ENCODE data around the gene RTN4IP1. TPM values are rescaled to one million over a fixed set of nuclear protein-coding genes. Genes with fewer than 3 reads are reported as not detected.

RTN4IP1 gene
- total and polyA plus RNA-seq, 2 of the 13 experiments (the other 11 are each of a cell fraction or from before 2014, with no cell fraction given): 5.5 to 17.2 TPM

DNA sequence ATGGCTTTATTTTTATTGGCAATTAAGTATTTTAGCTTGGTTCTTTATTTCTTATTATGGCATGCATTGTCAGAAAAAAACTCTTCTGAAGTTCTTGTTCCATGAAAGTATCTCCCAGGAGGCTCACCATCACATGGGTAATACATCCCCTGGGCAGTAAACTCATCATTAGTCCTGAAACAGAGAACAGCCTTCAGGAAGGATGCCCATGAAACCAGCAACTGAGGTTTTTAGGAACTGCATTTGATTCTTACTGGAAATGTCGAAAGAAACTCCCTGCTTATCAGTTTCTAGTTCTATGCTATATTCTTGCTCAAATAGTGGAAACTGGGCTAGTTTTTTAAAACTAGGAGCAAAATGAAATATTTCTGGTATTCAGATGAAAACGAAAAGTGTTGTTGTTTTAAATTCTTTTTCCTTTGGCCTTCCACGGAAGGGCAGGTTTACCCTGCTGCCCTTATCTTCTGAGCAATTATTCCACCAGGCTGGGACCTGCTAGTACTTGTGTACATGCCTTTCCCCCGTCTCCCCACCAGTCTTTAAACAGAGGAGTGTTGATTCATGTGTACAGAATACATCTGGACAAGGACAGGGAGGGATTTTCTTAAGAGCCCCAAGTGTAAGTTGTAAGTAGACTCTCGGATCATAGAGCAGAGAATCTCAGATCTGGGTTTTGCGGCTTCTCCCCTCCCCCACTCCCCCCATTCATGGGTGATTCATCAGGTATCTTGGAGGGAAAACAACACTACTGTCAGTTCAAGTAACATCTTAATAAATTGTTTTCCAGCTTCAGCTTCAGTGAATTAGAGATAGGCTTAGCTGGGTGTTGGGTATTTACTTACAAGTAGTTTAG is 81.5 kb downstream of the RTN4IP1 start (continued):
- TF ChIP-seq ZBTB40 (IDR thresholded peaks at IDR 0.05) (no peak), ZBTB40 (CRISPR knock-in tag; IDR thresholded peaks at IDR 0.05) (no peak), NONO (IDR thresholded peaks at IDR 0.05) (no peak), NONO (CRISPR knock-in tag; conservative IDR thresholded peaks at IDR 0.05) (no peak), PATZ1 (CRISPR knock-in tag; IDR thresholded peaks at IDR 0.05) (peak; percentile 50; the same call in 1 of the 2 replicates), ZNF264 (CRISPR knock-in tag; IDR thresholded peaks at IDR 0.05) (no peak), NCOA2 (CRISPR knock-in tag; IDR thresholded peaks at IDR 0.05) (peak; percentile 58), ZNF598 (CRISPR knock-in tag; IDR thresholded peaks at IDR 0.05; ENCODE audit: borderline replicate concordance) (no peak), TP53 (CRISPR knock-in tag; conservative IDR thresholded peaks at IDR 0.05) (no peak)
- TF ChIP-seq, protein P1, sequence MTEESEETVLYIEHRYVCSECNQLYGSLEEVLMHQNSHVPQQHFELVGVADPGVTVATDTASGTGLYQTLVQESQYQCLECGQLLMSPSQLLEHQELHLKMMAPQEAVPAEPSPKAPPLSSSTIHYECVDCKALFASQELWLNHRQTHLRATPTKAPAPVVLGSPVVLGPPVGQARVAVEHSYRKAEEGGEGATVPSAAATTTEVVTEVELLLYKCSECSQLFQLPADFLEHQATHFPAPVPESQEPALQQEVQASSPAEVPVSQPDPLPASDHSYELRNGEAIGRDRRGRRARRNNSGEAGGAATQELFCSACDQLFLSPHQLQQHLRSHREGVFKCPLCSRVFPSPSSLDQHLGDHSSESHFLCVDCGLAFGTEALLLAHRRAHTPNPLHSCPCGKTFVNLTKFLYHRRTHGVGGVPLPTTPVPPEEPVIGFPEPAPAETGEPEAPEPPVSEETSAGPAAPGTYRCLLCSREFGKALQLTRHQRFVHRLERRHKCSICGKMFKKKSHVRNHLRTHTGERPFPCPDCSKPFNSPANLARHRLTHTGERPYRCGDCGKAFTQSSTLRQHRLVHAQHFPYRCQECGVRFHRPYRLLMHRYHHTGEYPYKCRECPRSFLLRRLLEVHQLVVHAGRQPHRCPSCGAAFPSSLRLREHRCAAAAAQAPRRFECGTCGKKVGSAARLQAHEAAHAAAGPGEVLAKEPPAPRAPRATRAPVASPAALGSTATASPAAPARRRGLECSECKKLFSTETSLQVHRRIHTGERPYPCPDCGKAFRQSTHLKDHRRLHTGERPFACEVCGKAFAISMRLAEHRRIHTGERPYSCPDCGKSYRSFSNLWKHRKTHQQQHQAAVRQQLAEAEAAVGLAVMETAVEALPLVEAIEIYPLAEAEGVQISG (CRISPR knock-in tag; IDR thresholded peaks at IDR 0.05): no peak
- TF ChIP-seq, protein P2, sequence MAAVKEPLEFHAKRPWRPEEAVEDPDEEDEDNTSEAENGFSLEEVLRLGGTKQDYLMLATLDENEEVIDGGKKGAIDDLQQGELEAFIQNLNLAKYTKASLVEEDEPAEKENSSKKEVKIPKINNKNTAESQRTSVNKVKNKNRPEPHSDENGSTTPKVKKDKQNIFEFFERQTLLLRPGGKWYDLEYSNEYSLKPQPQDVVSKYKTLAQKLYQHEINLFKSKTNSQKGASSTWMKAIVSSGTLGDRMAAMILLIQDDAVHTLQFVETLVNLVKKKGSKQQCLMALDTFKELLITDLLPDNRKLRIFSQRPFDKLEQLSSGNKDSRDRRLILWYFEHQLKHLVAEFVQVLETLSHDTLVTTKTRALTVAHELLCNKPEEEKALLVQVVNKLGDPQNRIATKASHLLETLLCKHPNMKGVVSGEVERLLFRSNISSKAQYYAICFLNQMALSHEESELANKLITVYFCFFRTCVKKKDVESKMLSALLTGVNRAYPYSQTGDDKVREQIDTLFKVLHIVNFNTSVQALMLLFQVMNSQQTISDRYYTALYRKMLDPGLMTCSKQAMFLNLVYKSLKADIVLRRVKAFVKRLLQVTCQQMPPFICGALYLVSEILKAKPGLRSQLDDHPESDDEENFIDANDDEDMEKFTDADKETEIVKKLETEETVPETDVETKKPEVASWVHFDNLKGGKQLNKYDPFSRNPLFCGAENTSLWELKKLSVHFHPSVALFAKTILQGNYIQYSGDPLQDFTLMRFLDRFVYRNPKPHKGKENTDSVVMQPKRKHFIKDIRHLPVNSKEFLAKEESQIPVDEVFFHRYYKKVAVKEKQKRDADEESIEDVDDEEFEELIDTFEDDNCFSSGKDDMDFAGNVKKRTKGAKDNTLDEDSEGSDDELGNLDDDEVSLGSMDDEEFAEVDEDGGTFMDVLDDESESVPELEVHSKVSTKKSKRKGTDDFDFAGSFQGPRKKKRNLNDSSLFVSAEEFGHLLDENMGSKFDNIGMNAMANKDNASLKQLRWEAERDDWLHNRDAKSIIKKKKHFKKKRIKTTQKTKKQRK (IDR thresholded peaks at IDR 0.05; ENCODE audit: low read length): no peak

Measured in HepG2 (cell line).